H9 (cell line): Measurements from ENCODE around the gene PPP2R5E. TPM values are rescaled to one million over a fixed set of nuclear protein-coding genes. Genes with fewer than 3 reads are reported as not detected.

Experiments
- DNase-seq: peaks from one replicate; pipeline ENCODE4 v3.0.0-alpha.2; 2017
- H2AFZ ChIP-seq: one replicate; pipeline ENCODE4 v1.6.1; 2013; ENCODE audit warnings: mild to moderate bottlenecking, low read length, control low read depth, moderate library complexity
- H2AK5ac ChIP-seq: 2 replicates; pipeline ENCODE4 v1.6.1; 2013; ENCODE audit warnings: low read length, control low read depth, mixed read lengths; ENCODE audit not compliant: insufficient read length
- H2BK120ac ChIP-seq: one replicate; pipeline ENCODE4 v1.6.1; 2013; ENCODE audit warnings: low read depth, mild to moderate bottlenecking, low read length, control low read depth, inconsistent platforms; ENCODE audit not compliant: poor library complexity, severe bottlenecking
- H2BK12ac ChIP-seq: 2 replicates; pipeline ENCODE4 v1.6.1; 2013; ENCODE audit warnings: low read length, control low read depth, mixed read lengths, low read depth; ENCODE audit not compliant: insufficient read length
- H2BK15ac ChIP-seq: 2 replicates; pipeline ENCODE4 v1.6.1; 2013; ENCODE audit warnings: low read depth, low read length, control low read depth
- H2BK20ac ChIP-seq: one replicate; pipeline ENCODE4 v1.6.1; 2013; ENCODE audit warnings: low read depth, mild to moderate bottlenecking, low read length, control low read depth, inconsistent platforms; ENCODE audit not compliant: poor library complexity, severe bottlenecking
- H2BK5ac ChIP-seq: 2 replicates; pipeline ENCODE4 v1.6.1; 2013; ENCODE audit warnings: low read length, control low read depth, mixed read lengths; ENCODE audit not compliant: insufficient read length
- H3K14ac ChIP-seq: 2 replicates; pipeline ENCODE4 v1.6.1; 2013; ENCODE audit warnings: low read length, control low read depth; ENCODE audit not compliant: insufficient read depth
- H3K18ac ChIP-seq: 2 replicates; pipeline ENCODE4 v1.6.1; 2013; ENCODE audit warnings: low read depth, mild to moderate bottlenecking, mixed read lengths, low read length, control low read depth; ENCODE audit not compliant: insufficient read length
- H3K23ac ChIP-seq: 2 replicates; pipeline ENCODE4 v1.6.1; 2013; ENCODE audit warnings: low read length, control low read depth, mixed read lengths, low read depth; ENCODE audit not compliant: insufficient read length
- H3K23me2 ChIP-seq: 2 replicates; pipeline ENCODE4 v1.6.1; 2013; ENCODE audit warnings: low read depth, mild to moderate bottlenecking, mixed read lengths, low read length, control low read depth; ENCODE audit not compliant: insufficient read length, poor library complexity, severe bottlenecking
- H3K27ac ChIP-seq: 2 replicates; pipeline ENCODE4 v1.5.1; 2013; ENCODE audit warnings: low read length, control low read depth, mixed read lengths, low read depth; ENCODE audit not compliant: insufficient read length
- H3K27me3 ChIP-seq: 2 replicates; pipeline ENCODE4 v1.6.1; 2013; ENCODE audit warnings: low read length, control low read depth, inconsistent platforms; ENCODE audit not compliant: insufficient read depth
- H3K4ac ChIP-seq: 2 replicates; pipeline ENCODE4 v1.6.1; 2013; ENCODE audit warnings: low read depth, mild to moderate bottlenecking, control low read depth, inconsistent platforms, low read length, moderate library complexity
- H3K4me1 ChIP-seq: 2 replicates; pipeline ENCODE4 v1.6.1; 2013; ENCODE audit warnings: low read length, control low read depth, inconsistent platforms; ENCODE audit not compliant: insufficient read depth
- H3K4me2 ChIP-seq: 2 replicates; pipeline ENCODE4 v1.6.1; 2013; ENCODE audit warnings: low read length, control low read depth, mixed read lengths; ENCODE audit not compliant: insufficient read length, insufficient read depth
- H3K56ac ChIP-seq: 2 replicates; pipeline ENCODE4 v1.6.1; 2013; ENCODE audit warnings: low read depth, mild to moderate bottlenecking, mixed read lengths, low read length, control low read depth; ENCODE audit not compliant: insufficient read length
- H3K79me1 ChIP-seq: 2 replicates; pipeline ENCODE4 v1.6.1; 2013; ENCODE audit warnings: low read depth, mild to moderate bottlenecking, moderate library complexity, low read length, control low read depth, inconsistent platforms; ENCODE audit not compliant: insufficient read depth, poor library complexity, severe bottlenecking
- H3K79me2 ChIP-seq: 2 replicates; pipeline ENCODE4 v1.6.1; 2013; ENCODE audit warnings: low read length, control low read depth, inconsistent platforms; ENCODE audit not compliant: insufficient read depth
- H3K9ac ChIP-seq: 2 replicates; pipeline ENCODE4 v1.6.1; 2013; ENCODE audit warnings: low read length, control low read depth, mixed read lengths; ENCODE audit not compliant: insufficient read length; ENCODE audit errors: extremely low read depth
- H3K9me3 ChIP-seq: one replicate; pipeline ENCODE4 v1.6.1; 2013; ENCODE audit warnings: low read depth, low read length, inconsistent platforms; ENCODE audit not compliant: control insufficient read depth
- H3T11ph ChIP-seq: one replicate; pipeline ENCODE4 v1.6.1; 2013; ENCODE audit warnings: mild to moderate bottlenecking, low read length, control low read depth, inconsistent platforms
- H4K20me1 ChIP-seq: one replicate; pipeline ENCODE4 v1.6.1; 2013; ENCODE audit not compliant: control insufficient read depth, insufficient read length, insufficient read depth
- H4K5ac ChIP-seq: 2 replicates; pipeline ENCODE4 v1.6.1; 2013; ENCODE audit warnings: low read depth, mild to moderate bottlenecking, mixed read lengths, low read length, control low read depth; ENCODE audit not compliant: insufficient read length
- H4K8ac ChIP-seq: replicated peaks from 2 replicates; pipeline ENCODE4 v1.6.1; 2013; ENCODE audit warnings: low read length, control low read depth, mixed read lengths, low read depth; ENCODE audit not compliant: insufficient read length
- H4K91ac ChIP-seq: 2 replicates; pipeline ENCODE4 v1.6.1; 2013; ENCODE audit warnings: low read depth, mild to moderate bottlenecking, moderate library complexity, mixed read lengths, low read length, control low read depth; ENCODE audit not compliant: insufficient read length
- H3K27ac Mint-ChIP-seq, 3 experiments: 2 replicates in 2 of 3; 3 replicates in 1 of 3; pipeline ENCODE4 v1.8.0; 2020 to 2021; ENCODE audit warnings: mixed read lengths in 3 of 3, mild to moderate bottlenecking in 1 of 3, moderate library complexity in 1 of 3
- H3K27me3 Mint-ChIP-seq: 2 replicates; pipeline ENCODE4 v1.8.0; 2021; ENCODE audit warnings: low read depth, mild to moderate bottlenecking, moderate library complexity, mixed read lengths
- H3K36me3 Mint-ChIP-seq, 3 experiments: 2 replicates in 2 of 3; 3 replicates in 1 of 3; pipeline ENCODE4 v1.8.0; 2020 to 2021; ENCODE audit warnings: low read depth in 3 of 3, mixed read lengths in 3 of 3; ENCODE audit not compliant: insufficient read depth in 1 of 3
- H3K4me1 Mint-ChIP-seq, 2 experiments: 2 replicates each; pipeline ENCODE4 v1.8.0; 2020; ENCODE audit warnings: mixed read lengths in 2 of 2
- H3K4me3 Mint-ChIP-seq, 2 experiments: 2 replicates in 1 of 2; 3 replicates in 1 of 2; pipeline ENCODE4 v1.8.0; 2020 to 2021; ENCODE audit warnings: mild to moderate bottlenecking in 2 of 2, mixed read lengths in 2 of 2, moderate library complexity in 1 of 2
- H3K9me3 Mint-ChIP-seq, 2 experiments: 2 replicates in 1 of 2; 3 replicates in 1 of 2; pipeline ENCODE4 v1.8.0; 2020; ENCODE audit warnings: mild to moderate bottlenecking in 2 of 2, mixed read lengths in 2 of 2, moderate library complexity in 1 of 2
- CTCF ChIP-seq: fragments of 200-600 bp; sonication (generic); conservative IDR thresholded peaks from 3 replicates; pipeline ENCODE4 v1.8.0; 2021; ENCODE audit warnings: antibody characterized with exemption, mild to moderate bottlenecking
- total RNA-seq: library from RNA; stranded (reverse); gene quantifications from 2 replicates; pipeline ENCODE4 v1.2.1, GENCODE V29; 2021

The PPP2R5E gene
- total RNA-seq, 1 experiment from 2014 or later: 65.8 TPM

GRCh38 chr14:63512861-63513260 is 30.3 kb downstream of the PPP2R5E start:
- no peak overlapping the region for H3K18ac ChIP-seq
- H3K27ac Mint-ChIP-seq: peak overlapping the region in 1 of 3 experiments; percentile 9; a peak in 1 of 7 replicates

More at GRCh38 chr14:63512861-63513260, 30.3 kb downstream of the PPP2R5E start:
- Histone ChIP-seq H2BK120ac (no peak overlapping the region), H4K91ac (no peak overlapping the region), H2AFZ (no peak overlapping the region), H2AK5ac (no peak overlapping the region), H3K79me1 (peaks cover 5% of the 10 kb centered on the region), H3K27me3 (no peaks in the 10 kb centered on the region), H3K79me2 (peaks cover 8% of the 10 kb centered on the region; the same call in 1 of the 2 replicates), H3K23ac (no peak overlapping the region), H3K9me3 (no peaks in the 10 kb centered on the region), H4K5ac (no peak overlapping the region), H2BK20ac (no peak overlapping the region), H3K4me2 (no peak overlapping the region), H3K56ac (no peak overlapping the region), H3K23me2 (no peaks in the 10 kb centered on the region), H4K8ac (no peak overlapping the region), H3K27ac (no peak overlapping the region), H3K9ac (no peak overlapping the region), H4K20me1 (no peaks in the 10 kb centered on the region), H3K4ac (no peak overlapping the region), H2BK12ac (no peak overlapping the region), H3T11ph (no peak overlapping the region), H2BK15ac (no peak overlapping the region), H2BK5ac (no peak overlapping the region), H3K14ac (no peak overlapping the region), H3K4me1 (no peaks in the 10 kb centered on the region)
- no peak for TF ChIP-seq CTCF
- Mint-ChIP-seq H3K27me3 (no peaks in the 10 kb centered on the region), H3K4me1 (peaks cover 16 to 26% of the 10 kb centered on the region in 2 experiments), H3K9me3 (no peaks in the 10 kb centered on the region), H3K36me3 (peaks cover 3 to 16% (median 12%) of the 10 kb centered on the region in 3 experiments; a peak in 6 of 7 replicates), H3K4me3 (no peak overlapping the region)
- no peak for DNase-seq
